Endothelial cell of umbilical vein (primary cell): ENCODE results near the gene DIP2C. TPM values are rescaled to one million over a fixed set of nuclear protein-coding genes. Genes with fewer than 3 reads are reported as not detected.

ENCODE experiments used
- BruUV-seq: library from RNA; stranded (reverse); fragments of 400-500 nt; replicated peaks from 2 replicates; lab custom pipeline; 2021; lab: Mats Ljungman, UMichigan
- CTCF ChIA-PET: fragments of 300-600, 350-600 bp; sonication (Branson Sonifier 250); formaldehyde crosslinking; loops from one replicate; lab custom pipeline; 2021; ENCODE audit warnings: antibody characterized with exemption, inconsistent platforms; lab: Charles Lee
- POLR2A ChIA-PET: fragments of 300-600, 350-600 bp; sonication (Branson Sonifier 250); formaldehyde crosslinking; loops from one replicate; lab custom pipeline; 2021; ENCODE audit warnings: antibody characterized with exemption, inconsistent platforms; lab: Charles Lee
- DNase-seq: peaks from one replicate; pipeline ENCODE4 v3.0.0-alpha.2; 2011; ENCODE audit warnings: low read depth, low spot score
- FAIRE-seq: peaks from 2 replicates; lab custom pipeline; 2011; peaks lifted over from hg19 to GRCh38; lab: Jason Lieb, UNC
- H2AFZ ChIP-seq: 2 replicates; pipeline ENCODE4 v1.6.0; 2012; ENCODE audit warnings: low read depth, low read length, control low read depth, inconsistent platforms
- H3K27ac ChIP-seq: 2 replicates; pipeline ENCODE4 v1.5.1; 2011; ENCODE audit warnings: low read depth, mild to moderate bottlenecking, control low read depth, low read length, moderate library complexity; ENCODE audit not compliant: insufficient read depth
- H3K27me3 ChIP-seq, 2 experiments: 2 replicates each; pipeline versions ENCODE4 v1.6.0 to v1.6.1; 2011; ENCODE audit warnings: low read length in 2 of 2, mixed read lengths in 1 of 2; ENCODE audit not compliant: control insufficient read depth in 2 of 2, insufficient read depth in 2 of 2
- H3K36me3 ChIP-seq, 2 experiments: 2 replicates in 1 of 2; 3 replicates in 1 of 2; pipeline ENCODE4 v1.5.1; 2011; ENCODE audit warnings: low read length in 2 of 2, mild to moderate bottlenecking in 1 of 2, moderate library complexity in 1 of 2; ENCODE audit not compliant: control insufficient read depth in 2 of 2, insufficient read depth in 2 of 2; ENCODE audit errors: extremely low read depth in 1 of 2
- H3K4me1 ChIP-seq: 3 replicates; pipeline ENCODE4 v1.5.1; 2011; ENCODE audit warnings: mild to moderate bottlenecking, low read length; ENCODE audit not compliant: control insufficient read depth, insufficient read depth; ENCODE audit errors: extremely low read depth
- H3K4me2 ChIP-seq: 2 replicates; pipeline ENCODE4 v1.6.1; 2011; ENCODE audit warnings: low read length, control low read depth, mixed read lengths; ENCODE audit not compliant: insufficient read depth
- H3K4me3 ChIP-seq, 3 experiments: fragments of 200-600 bp in 1 of 3; sonication (generic), shearing (Covaris generic) in 1 of 3; replicated peaks in 1 of 3; 2 replicates each; pipeline ENCODE4 v1.5.1; 2011 to 2016; ENCODE audit warnings: control low read depth in 3 of 3, low read length in 3 of 3, mild to moderate bottlenecking in 2 of 3, inconsistent platforms in 1 of 3, low read depth in 1 of 3, moderate library complexity in 1 of 3; ENCODE audit not compliant: insufficient read depth in 1 of 3
- H3K79me2 ChIP-seq: 2 replicates; pipeline ENCODE4 v1.6.0; 2012; ENCODE audit warnings: low read length, inconsistent platforms; ENCODE audit not compliant: control insufficient read depth, insufficient read depth
- H3K9ac ChIP-seq: replicated peaks from 2 replicates; pipeline ENCODE3; 2011; ENCODE audit warnings: low read length, control low read depth; ENCODE audit not compliant: insufficient read depth; ENCODE audit errors: extremely low read depth
- H3K9me1 ChIP-seq: replicated peaks from 3 replicates; pipeline ENCODE4 v1.6.0; 2011; ENCODE audit warnings: mild to moderate bottlenecking, low read length; ENCODE audit not compliant: control insufficient read depth, insufficient read depth; ENCODE audit errors: extremely low read depth
- H3K9me3 ChIP-seq: replicated peaks from 2 replicates; pipeline ENCODE4 v1.5.1; 2012; ENCODE audit warnings: low read length, inconsistent platforms; ENCODE audit not compliant: control insufficient read depth, insufficient read depth
- H4K20me1 ChIP-seq: replicated peaks from 2 replicates; pipeline ENCODE3; 2011; ENCODE audit warnings: mild to moderate bottlenecking, low read length; ENCODE audit not compliant: control insufficient read depth, insufficient read depth; ENCODE audit errors: extremely low read depth
- EZH2 ChIP-seq: IDR thresholded peaks from 2 replicates; pipeline ENCODE4 v1.6.1; 2012; ENCODE audit warnings: borderline replicate concordance, low read depth, mild to moderate bottlenecking, moderate library complexity, low read length, inconsistent platforms; ENCODE audit not compliant: severe bottlenecking
- FOS ChIP-seq: IDR thresholded peaks from 2 replicates; pipeline ENCODE4 v1.6.1; 2011; ENCODE audit warnings: mild to moderate bottlenecking, low read length, moderate library complexity, borderline replicate concordance; ENCODE audit not compliant: insufficient read depth
- GATA2 ChIP-seq: IDR thresholded peaks from 2 replicates; pipeline ENCODE4 v1.7.0; 2011; ENCODE audit warnings: low read depth, mild to moderate bottlenecking, moderate library complexity, mixed read lengths, low read length; ENCODE audit not compliant: insufficient read length, insufficient read depth
- JUN ChIP-seq: IDR thresholded peaks from 2 replicates; pipeline ENCODE4 v1.6.1; 2011; ENCODE audit warnings: borderline replicate concordance, low read depth; ENCODE audit not compliant: insufficient read length, insufficient read depth
- MYC ChIP-seq: IDR thresholded peaks from one replicate; pipeline ENCODE4 v1.6.1; 2011; ENCODE audit warnings: mild to moderate bottlenecking, low read depth, low read length
- POLR2A ChIP-seq: IDR thresholded peaks from 2 replicates; pipeline ENCODE4 v1.6.1; 2012; ENCODE audit warnings: low read depth, mild to moderate bottlenecking, control low read depth, low read length
- POLR2AphosphoS5 ChIP-seq: IDR thresholded peaks from 2 replicates; pipeline ENCODE4 v1.6.1; 2012; ENCODE audit warnings: low read depth, mild to moderate bottlenecking, control low read depth, low read length, moderate library complexity; ENCODE audit not compliant: insufficient read depth
- dilution Hi-C: fragments of 300-500 bp; cut with MboI; formaldehyde crosslinking; loops from one replicate; pipeline ENCODE4 v1.15.0; 2019; ENCODE audit warnings: low sequenced_read_pairs; ENCODE audit not compliant: extremely low pct_ligation_motif_present
- intact Hi-C: fragments of 100-400 bp; cut with micrococcal nuclease; formaldehyde crosslinking; loops from one replicate; pipeline ENCODE4 v1.10.0; 2022
- polyA plus RNA-seq, 4 experiments: library from polyadenylated mRNA; depleted of rRNA in 3 of 4; stranded (reverse) in 3 of 4; unstranded in 1 of 4; fragments of >200 nt; gene quantifications; 2 replicates each; pipeline versions ENCODE4 v1.2.1 to v1.2.3, GENCODE V29; 2011 to 2012; ENCODE audit warnings: missing spikeins in 1 of 4
- total RNA-seq: library from RNA; stranded (reverse); gene quantifications from 2 replicates; pipeline ENCODE4 v1.2.3, GENCODE V29; 2021
- TF ChIP-seq, protein P1 (sequence below): IDR thresholded peaks from 2 replicates; pipeline ENCODE4 v1.6.1; 2011; ENCODE audit not compliant: insufficient read depth, insufficient read length
- TF ChIP-seq, protein P2 (sequence below), 2 donors: IDR thresholded peaks; 1 replicate in 1 of 2; 2 replicates in 1 of 2; pipeline ENCODE4 v1.5.1; 2011; ENCODE audit warnings: low read length in 2 of 2, mild to moderate bottlenecking in 2 of 2, moderate library complexity in 2 of 2, control low read depth in 1 of 2, inconsistent platforms in 1 of 2, low read depth in 1 of 2; ENCODE audit not compliant: insufficient read depth in 1 of 2; ENCODE audit errors: extremely low read depth in 1 of 2

DIP2C gene
- total and polyA plus RNA-seq, 2 donors (not counting 3 experiments of a cell fraction or from before 2014, with no cell fraction given): 3.6 to 10.7 TPM

DNA sequence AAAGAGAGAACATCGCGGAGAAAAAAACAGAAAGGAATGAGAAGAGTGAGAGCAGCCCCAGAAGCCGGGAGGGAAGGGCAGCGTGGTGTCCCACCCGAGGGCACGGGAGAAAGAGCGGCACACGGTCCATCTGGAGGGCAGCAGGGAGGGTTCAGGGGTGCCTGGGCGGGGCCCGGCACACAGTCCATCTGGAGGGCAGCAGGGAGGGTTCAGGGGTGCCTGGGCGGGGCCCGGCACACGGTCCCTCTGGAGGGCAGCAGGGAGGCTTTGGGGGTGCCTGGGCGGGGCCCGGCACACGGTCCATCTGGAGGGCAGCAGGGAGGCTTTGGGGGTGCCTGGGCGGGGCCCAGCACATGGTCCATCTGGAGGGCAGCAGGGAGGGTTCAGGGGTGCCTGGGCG lies 381.8 kb downstream of the DIP2C start:
- no peaks in the 10 kb centered on the region for H3K4me1 ChIP-seq
- no peak for DNase-seq
- H3K4me2 ChIP-seq: no peak overlapping the region
- no peaks in the 10 kb centered on the region for H3K27me3 ChIP-seq
- dilution Hi-C loops (no loop called here), intact Hi-C loops (no loop called here)
- ChIA-PET CTCF (no interaction called here), POLR2A (no interaction called here)
- H3K9me1 ChIP-seq: no peaks in the 10 kb centered on the region
- H3K36me3 ChIP-seq: no peaks in the 10 kb centered on the region
- no peaks in the 10 kb centered on the region for H4K20me1 ChIP-seq
- TF ChIP-seq FOS (no peak), MYC (no peak), EZH2 (no peak), GATA2 (no peak), POLR2A (no peak), POLR2AphosphoS5 (no peak), JUN (no peak)
- TF ChIP-seq, protein P1, sequence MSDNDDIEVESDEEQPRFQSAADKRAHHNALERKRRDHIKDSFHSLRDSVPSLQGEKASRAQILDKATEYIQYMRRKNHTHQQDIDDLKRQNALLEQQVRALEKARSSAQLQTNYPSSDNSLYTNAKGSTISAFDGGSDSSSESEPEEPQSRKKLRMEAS: no peak
- TF ChIP-seq, protein P2, sequence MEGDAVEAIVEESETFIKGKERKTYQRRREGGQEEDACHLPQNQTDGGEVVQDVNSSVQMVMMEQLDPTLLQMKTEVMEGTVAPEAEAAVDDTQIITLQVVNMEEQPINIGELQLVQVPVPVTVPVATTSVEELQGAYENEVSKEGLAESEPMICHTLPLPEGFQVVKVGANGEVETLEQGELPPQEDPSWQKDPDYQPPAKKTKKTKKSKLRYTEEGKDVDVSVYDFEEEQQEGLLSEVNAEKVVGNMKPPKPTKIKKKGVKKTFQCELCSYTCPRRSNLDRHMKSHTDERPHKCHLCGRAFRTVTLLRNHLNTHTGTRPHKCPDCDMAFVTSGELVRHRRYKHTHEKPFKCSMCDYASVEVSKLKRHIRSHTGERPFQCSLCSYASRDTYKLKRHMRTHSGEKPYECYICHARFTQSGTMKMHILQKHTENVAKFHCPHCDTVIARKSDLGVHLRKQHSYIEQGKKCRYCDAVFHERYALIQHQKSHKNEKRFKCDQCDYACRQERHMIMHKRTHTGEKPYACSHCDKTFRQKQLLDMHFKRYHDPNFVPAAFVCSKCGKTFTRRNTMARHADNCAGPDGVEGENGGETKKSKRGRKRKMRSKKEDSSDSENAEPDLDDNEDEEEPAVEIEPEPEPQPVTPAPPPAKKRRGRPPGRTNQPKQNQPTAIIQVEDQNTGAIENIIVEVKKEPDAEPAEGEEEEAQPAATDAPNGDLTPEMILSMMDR (IDR thresholded peaks at IDR 0.05; ENCODE audit: extremely low read depth in 1 of 2, insufficient read depth in 1 of 2, low read depth in 1 of 2, low read length in 2 of 2): no peak
- H3K79me2 ChIP-seq: no peaks in the 10 kb centered on the region
- no TSS peak for BruUV-seq
- FAIRE-seq: no peak
- H3K9me3 ChIP-seq: no peaks in the 10 kb centered on the region
- H3K27ac ChIP-seq: no peak overlapping the region
- H3K9ac ChIP-seq: no peak overlapping the region
- H2AFZ ChIP-seq: no peak overlapping the region
- no peak overlapping the region for H3K4me3 ChIP-seq
